HS-5 (cell line): Measurements from ENCODE around the gene AMOTL1.
A peak's percentile ranks its signal among the peaks of the same experiment; 100 is the strongest.
"Not testable (repeated sequence)": the region's sequence is repeated elsewhere in the genome, so short reads cannot be mapped to it uniquely, and the experiment has no call there.

Source experiments
- DNase-seq: peaks from one replicate; pipeline ENCODE4 v3.0.0-alpha.2; 2012; ENCODE audit warnings: low read depth

AMOTL1 gene

DNA sequence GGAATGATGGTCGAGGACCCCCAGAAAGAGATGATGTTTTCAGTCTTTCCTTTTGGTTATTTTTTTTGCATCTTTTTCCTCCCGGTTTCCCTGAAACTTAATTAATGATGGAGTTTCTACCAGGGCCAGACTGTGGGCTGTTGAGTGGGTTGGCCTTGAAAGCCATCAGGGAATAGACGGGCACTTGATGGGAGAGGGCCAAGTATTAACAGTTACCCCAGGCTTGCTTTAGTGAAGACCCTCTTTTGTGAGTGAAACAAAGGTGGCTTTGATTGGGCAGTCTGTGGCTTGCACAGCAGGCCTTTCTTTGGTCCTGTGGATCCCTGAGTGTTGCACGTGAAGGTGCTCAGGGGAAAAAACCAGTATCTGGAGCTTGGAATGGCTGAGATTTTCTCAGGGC is 56.9 kb downstream of the AMOTL1 start:
- DNase-seq = no peak

DNA sequence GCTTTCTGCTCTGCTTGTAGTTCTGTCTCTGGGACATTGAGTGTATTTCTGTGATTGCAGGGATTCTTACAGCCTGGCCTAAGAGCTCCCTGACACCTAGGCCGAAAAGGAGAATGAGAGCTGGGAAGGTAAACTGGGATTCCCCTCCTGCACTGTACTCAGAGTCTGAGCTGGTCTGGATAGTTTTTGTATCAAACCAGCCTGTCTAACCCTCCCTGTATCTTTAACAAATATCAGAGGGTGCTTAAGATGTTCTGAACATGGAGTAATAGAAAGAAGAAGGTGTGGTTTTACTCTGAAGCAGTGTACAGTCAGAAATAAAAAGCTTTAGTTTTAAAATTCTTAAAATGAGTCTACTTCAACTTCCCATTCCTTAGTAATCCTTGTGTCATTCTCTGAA is 57.3 kb downstream of the AMOTL1 start:
- no peak for DNase-seq

- no peak for DNase-seq
These were observed 58.3 kb downstream of the AMOTL1 start for GRCh38 chr11:94826415-94826814.

DNA sequence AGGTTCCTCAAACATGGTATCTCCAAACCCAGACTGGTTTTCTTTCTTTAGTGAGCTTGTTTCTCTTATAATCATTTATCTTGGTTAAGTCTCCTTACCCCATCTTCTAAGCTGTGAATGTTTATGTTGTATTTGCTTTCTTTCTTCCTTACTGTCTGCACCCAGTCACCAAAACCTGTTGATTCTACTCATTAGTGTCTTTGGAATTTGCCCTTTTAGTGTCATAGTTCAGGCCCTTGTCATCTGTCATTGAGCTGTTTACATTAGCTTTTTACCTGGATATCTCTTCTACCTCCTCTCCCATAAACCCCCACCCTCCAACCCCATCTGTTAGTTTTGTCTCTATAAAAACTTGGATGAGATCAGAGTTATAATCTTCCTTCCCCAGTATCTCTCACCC is 59.9 kb downstream of the AMOTL1 start:
- DNase-seq = no peak

GRCh38 chr11:94830722-94831510 is 62.8 kb downstream of the AMOTL1 start:
- no peak for DNase-seq

DNA sequence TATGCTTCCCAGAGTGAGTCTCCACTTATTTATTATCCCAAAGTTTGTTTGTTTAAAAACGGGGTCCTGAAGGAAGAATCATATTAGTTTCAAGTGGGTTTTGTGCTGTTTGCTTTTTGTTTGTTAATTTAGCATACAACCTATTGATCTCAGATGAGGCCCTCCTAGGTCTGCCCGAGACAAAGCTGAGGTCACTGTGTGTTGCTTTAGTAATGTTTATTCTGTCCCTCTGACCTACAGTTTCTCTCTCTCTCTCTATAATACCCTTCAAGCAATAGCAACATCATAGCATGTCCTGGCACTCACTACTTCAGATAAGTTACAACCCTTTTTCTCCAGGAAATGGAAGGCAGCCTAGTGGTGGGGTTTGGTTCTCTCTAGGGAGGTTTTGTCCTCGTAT is 63.4 kb downstream of the AMOTL1 start:
- DNase-seq = no peak

DNA sequence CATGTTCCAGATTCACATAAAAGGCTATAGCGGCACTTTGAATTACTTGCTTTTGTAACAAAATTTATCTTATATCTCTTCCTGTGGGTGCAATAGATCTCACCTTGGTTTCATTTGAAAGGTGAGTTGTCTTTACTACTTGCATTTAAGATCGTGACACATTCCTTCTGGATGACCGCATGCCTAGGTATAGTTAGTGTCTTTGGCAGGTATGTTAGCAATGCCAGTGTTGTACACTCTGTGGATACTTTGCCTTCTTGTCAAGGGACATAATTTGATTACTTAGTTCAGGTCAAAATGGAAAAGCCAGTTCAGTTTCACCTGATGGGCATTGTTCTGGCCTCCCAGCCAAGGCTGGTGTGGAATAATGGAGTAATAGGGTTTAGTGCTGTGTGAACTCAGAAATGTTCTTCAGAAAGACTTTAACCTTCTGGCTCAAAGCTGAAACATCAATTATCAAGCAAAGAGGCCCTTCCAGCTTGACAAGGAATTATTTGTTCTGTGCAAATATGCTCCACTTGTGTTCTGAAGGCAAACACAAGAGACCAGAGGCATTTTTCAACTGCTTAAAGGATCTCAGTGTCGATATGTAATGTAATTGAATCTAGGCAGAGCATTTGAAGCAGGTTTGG is 64.6 kb downstream of the AMOTL1 start:
- DNase-seq = no peak

- DNase-seq = no peak
These were observed 66.9 kb downstream of the AMOTL1 start for GRCh38 chr11:94834911-94835593.

- peak; percentile 15 for DNase-seq
These were observed 67.4 kb downstream of the AMOTL1 start for GRCh38 chr11:94835594-94835927.

- no peak for DNase-seq
These were observed 69.2 kb downstream of the AMOTL1 start for GRCh38 chr11:94837317-94837716.

DNA sequence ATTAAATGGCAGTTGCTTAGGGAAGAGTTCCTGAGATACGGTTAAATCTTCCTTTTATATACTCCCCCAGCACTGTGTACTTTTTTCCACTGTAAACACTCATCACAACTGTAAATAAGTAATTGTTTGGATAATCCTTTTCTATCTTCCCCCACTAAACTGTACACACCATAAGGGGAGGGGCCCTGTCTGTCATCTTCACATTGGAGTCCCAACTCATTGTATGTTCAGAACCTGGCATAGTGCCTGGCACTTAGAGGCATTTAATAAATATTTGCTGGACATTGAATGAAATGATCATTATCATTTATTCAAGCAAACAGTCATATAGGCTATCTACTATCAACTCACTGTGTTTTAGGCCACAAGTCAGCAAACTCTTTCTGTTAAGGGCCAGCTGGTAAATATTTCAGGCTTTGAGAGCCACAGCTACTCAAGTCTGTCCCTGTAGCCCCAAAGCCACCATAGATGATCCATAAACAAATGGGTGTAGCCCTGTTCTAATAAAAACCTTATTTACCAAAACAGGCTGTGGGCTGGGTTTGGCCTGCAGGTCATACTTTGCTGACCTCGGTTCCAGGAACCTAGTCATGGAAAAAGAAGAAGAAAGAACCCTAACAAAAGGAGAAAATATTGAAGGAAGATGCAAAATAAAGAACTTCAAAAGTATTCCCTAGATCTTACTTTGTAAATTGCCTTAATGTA is 70.0 kb downstream of the AMOTL1 start:
- DNase-seq = no peak

DNA sequence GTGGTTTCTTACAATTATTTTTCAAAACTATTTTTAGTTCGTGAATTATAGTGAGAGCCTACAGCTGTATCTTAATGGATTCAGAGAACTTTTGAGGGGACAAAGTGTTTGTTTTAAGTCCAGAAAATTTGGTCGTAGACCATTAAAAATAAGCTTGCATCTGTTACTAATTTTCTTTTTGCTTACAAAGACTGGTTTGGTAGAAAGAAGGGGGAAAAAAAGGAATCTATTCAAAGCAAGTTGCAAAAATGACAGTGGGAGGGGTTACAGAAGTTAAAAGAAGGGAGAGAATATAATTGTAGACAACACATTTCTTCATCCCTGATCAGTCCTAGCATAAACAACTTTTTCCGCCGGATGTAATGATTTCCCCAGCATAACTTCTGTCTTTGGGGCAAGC is 72.1 kb downstream of the AMOTL1 start:
- DNase-seq = no peak

DNA sequence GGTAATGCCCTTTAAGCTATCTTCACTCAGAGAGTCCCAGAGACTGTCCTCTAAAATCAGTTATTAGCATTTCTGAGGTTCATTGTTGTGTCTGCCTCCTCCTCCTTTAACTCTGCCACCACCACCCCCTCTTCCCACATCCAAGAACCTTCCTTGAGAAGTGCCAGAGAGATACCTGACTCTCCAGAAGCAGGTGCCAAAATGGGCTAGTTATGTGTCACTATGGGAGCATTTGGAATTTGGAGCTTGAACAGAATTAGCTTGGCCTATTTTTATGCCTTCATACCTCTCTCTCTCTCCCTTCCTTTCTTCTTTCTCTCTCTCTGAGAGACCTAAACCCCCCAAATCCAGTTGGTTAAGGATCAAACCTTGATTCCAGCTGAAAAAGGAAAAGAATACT is 75.9 kb downstream of the AMOTL1 start:
- no peak for DNase-seq

- DNase-seq = no peak
These were observed 77.5 kb downstream of the AMOTL1 start for GRCh38 chr11:94845622-94846021.

GRCh38 chr11:94849839-94850238 is 81.7 kb downstream of the AMOTL1 start:
- no peak for DNase-seq

GRCh38 chr11:94851864-94852636 is 83.9 kb downstream of the AMOTL1 start:
- no peak for DNase-seq

- DNase-seq = not testable (repeated sequence)
These were observed 85.1 kb downstream of the AMOTL1 start for GRCh38 chr11:94853288-94853687.

GRCh38 chr11:94853836-94854235 is 85.7 kb downstream of the AMOTL1 start:
- DNase-seq = no peak

DNA sequence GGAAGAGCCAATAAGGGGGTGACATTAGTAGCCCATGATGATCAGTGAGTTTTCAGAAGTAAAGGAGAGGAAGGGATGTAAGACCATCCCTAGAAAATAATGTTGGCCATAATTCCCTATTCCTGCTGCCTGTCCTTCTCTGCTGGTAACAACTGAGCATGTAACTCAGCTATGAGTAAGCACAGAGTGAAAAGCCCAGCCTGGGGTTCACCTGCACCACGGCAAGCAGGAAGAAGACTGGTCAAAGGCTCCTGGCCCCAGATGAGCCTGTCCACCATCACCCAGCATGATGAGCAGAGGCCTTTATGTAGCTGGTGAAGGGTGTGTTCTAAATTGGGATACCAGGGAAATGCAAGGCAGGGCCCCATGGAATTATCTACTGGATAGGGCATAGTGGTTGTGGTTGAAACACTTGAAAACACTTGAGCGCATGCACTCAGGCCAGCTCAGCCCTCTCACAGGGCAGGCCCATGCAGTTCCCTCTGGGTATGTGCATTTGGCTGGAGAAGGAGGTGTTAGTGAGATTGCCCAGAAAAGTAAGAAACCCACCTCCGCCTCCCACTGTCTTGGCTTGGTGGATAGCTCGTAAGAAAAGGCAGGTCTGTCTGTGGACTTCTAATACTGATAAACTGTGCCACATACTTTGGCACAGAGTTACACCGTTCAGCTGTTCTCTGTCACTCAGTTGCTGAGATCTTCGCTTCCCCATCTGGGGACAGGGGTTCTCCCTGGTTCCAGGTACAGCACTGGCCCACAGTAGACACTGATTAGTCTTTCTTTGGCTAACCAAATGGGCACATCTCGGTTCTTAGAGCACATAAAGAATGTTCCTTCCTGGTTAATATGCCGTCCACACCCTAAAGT is 86.8 kb downstream of the AMOTL1 start:
- no peak for DNase-seq

DNA sequence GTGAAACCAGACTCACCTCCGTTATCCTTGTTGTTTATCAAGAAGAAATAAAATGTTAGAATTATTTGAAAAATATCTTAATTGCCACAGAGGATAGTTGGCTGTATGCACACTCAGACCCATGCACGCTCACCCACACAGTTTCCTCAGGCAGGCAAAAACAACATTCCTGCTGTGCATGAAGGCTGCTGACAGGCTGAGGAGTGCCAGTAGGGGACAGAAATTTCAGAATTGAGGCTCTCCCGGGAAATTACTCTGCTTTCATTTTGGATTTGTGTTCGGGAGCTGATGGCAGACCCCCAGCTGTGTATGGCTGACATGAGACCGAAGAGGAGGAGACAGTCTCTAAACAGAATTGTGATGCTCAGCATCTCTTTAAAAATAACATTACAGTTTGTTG is 87.5 kb downstream of the AMOTL1 start:
- DNase-seq = no peak

GRCh38 chr11:94856443-94856842 is 88.3 kb downstream of the AMOTL1 start:
- no peak for DNase-seq
